HG02870 (cell line): ENCODE data around the gene KPNA3.

ENCODE experiments used
- ATAC-seq: cut with Tn5 transposase; IDR thresholded peaks from one replicate; pipeline ENCODE4 v1.9.1; 2021; ENCODE audit warnings: mild to moderate bottlenecking, moderate library complexity; ENCODE audit not compliant: unreplicated experiment

Gene KPNA3

DNA sequence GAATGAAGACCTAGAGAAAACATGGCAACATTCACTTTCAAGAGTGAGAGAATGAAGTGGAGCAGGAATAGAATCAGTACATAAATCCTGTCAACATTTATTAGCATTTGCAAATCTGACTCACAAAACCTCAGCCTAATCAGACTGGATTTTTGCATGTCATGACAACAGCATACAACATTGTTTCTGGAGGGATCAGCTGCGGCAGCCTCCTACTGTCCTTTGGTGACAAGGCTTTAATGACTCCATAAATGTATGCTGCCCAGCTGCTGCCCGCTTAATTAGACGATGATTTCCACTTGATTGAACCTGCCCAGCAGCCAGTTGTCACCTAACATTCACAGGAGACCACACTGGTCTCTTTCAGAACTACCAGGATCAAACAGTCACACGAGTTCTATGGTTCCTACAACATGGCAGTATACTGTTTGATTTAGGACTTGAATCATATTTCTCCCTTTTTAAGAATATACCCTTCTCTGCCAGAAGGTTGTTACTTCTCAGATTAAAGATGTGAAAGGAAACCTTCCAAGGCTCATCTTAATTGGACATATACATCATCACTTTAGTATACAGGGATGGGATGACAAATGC is 110.5 kb downstream of the KPNA3 start:
- ATAC-seq, result no peak

- ATAC-seq, result no peak
Observed at GRCh38 chr13:49679246-49679645, 113.2 kb downstream of the KPNA3 start.

- ATAC-seq, result no peak
Observed at GRCh38 chr13:49678191-49678914, 114.1 kb downstream of the KPNA3 start.

DNA sequence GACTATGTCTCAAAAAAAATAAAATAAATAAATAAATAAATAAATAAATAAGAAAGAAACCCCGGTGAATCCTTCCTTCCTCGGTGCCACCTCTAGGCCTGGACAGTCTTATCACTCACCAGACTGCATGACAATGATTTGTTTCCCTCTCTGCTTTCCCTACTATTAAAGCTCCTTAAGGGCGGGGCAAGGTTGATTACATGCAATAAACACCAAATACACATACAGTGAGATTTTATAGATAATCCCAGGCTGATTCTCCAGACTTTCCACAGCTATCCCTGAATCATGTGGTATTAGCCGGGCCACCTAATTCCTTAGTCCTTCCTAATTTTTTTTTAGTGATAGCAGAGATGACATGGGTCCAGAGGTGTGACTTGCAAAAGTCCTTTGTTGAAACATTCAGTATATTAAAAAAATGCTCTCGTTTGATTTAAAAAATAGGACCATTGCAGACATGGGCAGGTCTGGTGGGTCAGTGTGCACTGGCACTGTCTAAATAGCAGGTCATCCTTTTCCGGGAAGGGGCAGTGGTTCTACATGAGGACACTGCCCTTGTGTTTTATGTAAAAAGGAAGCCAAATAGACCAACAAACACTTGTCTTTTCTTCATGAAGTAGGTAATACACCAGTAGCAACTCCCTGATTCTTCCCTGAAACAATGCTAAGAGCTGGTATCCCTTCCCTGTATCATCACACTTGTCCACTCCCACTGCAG is 115.7 kb downstream of the KPNA3 start:
- no peak for ATAC-seq

DNA sequence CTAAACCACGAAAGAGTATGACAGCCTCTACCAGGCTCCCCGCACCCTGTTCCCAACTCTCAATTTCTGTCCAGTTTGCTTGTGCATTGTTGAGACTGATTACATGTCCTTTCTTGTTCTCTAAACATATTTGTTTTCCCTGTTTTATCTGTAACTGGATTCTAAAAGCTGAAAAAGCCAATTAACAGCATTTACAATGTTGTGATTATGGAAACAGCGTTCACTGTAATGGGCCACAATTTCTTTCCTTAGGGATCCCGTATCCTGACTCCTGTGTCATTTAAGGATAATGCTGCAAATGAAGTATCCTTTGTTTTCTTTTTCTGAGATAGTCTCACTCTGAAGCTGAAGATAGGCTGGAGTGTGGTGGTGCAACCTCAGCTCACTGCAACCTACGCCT is 121.7 kb downstream of the KPNA3 start:
- no peak for ATAC-seq

DNA sequence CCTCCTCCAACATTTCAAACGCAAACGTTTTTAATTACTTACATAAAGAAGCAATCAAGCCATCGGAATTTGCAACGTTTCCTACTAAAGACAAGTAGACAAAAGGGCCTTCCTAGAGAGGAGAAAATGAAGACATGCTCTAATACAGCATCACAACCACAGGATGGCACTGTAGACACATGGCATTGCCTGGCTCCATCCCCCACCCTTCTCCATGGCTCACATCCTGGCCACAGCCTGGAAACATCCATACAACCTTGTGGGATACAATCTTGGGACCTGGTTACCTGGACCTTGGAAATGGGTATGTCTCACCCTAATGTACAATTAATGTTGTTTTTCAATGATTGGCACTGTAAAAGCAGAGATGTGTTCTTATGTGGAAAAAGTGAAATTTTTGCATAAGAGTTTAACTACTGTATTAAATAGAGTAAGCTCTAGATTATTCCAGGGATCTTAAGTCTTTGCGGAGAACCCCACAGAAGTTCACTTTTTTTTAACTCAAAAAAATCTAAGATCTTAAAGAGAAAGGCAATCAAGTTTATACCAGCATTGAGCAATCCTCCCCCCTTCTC is 122.7 kb downstream of the KPNA3 start:
- no peak for ATAC-seq

GRCh38 chr13:49667773-49668172 is 124.7 kb downstream of the KPNA3 start:
- no peak for ATAC-seq

DNA sequence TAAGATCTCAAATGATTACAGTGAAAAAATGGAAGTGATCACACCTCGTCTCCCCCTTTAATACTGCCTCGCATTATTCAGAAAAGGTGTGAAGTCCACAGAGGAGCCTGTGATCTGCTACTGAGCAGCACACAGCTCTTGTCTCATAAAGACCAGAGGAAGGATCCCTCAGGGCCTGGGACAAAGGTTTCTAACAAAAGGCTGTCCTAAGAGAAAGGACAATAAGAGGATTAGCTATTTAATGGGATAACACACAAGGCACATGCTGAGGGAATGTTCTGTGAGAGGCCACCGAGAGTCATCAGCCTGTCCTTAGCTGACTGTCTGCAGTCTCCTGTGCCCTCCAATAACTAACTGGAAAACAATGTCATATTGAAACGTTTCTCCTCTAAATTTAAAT is 127.9 kb downstream of the KPNA3 start:
- no peak for ATAC-seq

DNA sequence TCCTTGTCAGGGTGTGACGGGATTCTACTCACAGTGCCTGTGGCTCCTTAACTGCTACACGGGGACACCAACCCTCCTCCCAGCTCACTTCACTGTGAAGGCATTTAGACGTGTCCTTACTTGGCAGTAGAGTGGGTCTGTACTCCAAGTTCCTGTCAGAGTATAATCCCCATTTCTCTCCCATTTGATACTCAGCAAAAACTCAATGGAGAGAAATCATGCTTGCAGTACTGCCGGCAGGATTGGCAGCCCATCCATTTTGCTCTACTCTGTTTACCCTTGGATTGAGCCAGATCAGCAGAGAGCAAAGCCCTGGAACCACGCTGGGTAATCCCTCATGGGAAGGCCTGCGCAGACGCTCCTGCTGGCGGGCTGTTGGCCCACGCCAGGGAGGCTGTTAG is 135.2 kb downstream of the KPNA3 start:
- ATAC-seq, result no peak

GRCh38 chr13:49655906-49656305 is 136.6 kb downstream of the KPNA3 start:
- no peak for ATAC-seq

- ATAC-seq, result no peak
Observed at GRCh38 chr13:49654011-49654410, 138.5 kb downstream of the KPNA3 start.

GRCh38 chr13:49653478-49653877 is 139.0 kb downstream of the KPNA3 start:
- ATAC-seq, result no peak

GRCh38 chr13:49652355-49653305 is 139.9 kb downstream of the KPNA3 start:
- ATAC-seq, result no peak

- no peak for ATAC-seq
Observed at GRCh38 chr13:49651570-49652354, 140.7 kb downstream of the KPNA3 start.

DNA sequence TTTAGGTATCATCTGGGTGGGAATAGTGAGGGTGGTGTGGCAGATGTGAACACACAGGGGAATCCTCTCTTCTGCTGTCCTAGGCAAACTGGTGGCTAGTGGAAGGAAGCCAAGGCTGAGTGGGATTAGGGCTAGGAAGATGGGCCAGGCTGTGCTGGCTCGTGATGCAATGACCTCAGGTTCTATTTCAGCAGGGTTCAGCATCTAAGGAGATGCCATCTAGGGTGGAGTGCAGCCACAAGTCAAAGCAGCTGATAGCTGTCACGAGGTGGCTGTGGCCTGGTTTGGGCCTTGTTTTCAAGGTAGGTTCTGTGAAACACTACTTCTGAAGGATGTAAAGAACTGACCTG is 142.5 kb downstream of the KPNA3 start:
- no peak for ATAC-seq
